Mesenchymal stem cell (in vitro differentiated cells and primary cell): Measurements from ENCODE around the gene ATP13A3.
A peak's percentile ranks its signal among the peaks of the same experiment; 100 is the strongest.

Experiments used
- DNase-seq: peaks from one replicate; pipeline ENCODE4 v3.0.0-alpha.2; 2013
- H2AFZ ChIP-seq: one replicate; pipeline ENCODE4 v1.6.1; 2013; ENCODE audit warnings: low read depth, mild to moderate bottlenecking, control low read depth, inconsistent platforms, low read length, moderate library complexity
- H2AK5ac ChIP-seq: 2 replicates; pipeline ENCODE4 v1.6.1; 2013; ENCODE audit warnings: low read length, moderate library complexity, mild to moderate bottlenecking, inconsistent platforms; ENCODE audit not compliant: severe bottlenecking
- H2BK120ac ChIP-seq: one replicate; pipeline ENCODE4 v1.6.1; 2013; ENCODE audit warnings: low read depth, mild to moderate bottlenecking, inconsistent platforms, low read length, moderate library complexity
- H2BK12ac ChIP-seq, 2 experiments: one replicate each; pipeline ENCODE4 v1.6.1; 2013; ENCODE audit warnings: inconsistent platforms in 2 of 2, low read length in 2 of 2, mild to moderate bottlenecking in 2 of 2, moderate library complexity in 2 of 2, control low read depth in 1 of 2
- H2BK15ac ChIP-seq: one replicate; pipeline ENCODE4 v1.6.1; 2013; ENCODE audit warnings: mild to moderate bottlenecking, low read depth, inconsistent platforms; ENCODE audit not compliant: poor library complexity, severe bottlenecking
- H2BK5ac ChIP-seq: 2 replicates; pipeline ENCODE4 v1.6.1; 2013; ENCODE audit warnings: low read depth, mild to moderate bottlenecking, low read length, control low read depth, inconsistent platforms; ENCODE audit not compliant: poor library complexity, severe bottlenecking
- H3K14ac ChIP-seq, 2 experiments: one replicate each; pipeline ENCODE4 v1.6.1; 2013; ENCODE audit warnings: inconsistent platforms in 2 of 2, low read length in 2 of 2, control low read depth in 1 of 2, mild to moderate bottlenecking in 1 of 2, moderate library complexity in 1 of 2
- H3K18ac ChIP-seq, 2 experiments: one replicate each; pipeline ENCODE4 v1.6.1; 2013; ENCODE audit warnings: inconsistent platforms in 2 of 2, low read length in 2 of 2, control low read depth in 1 of 2, low read depth in 1 of 2, mild to moderate bottlenecking in 1 of 2
- H3K23ac ChIP-seq, 2 experiments: one replicate each; pipeline ENCODE4 v1.6.1; 2013; ENCODE audit warnings: inconsistent platforms in 2 of 2, low read length in 2 of 2, mild to moderate bottlenecking in 2 of 2, moderate library complexity in 2 of 2, control low read depth in 1 of 2
- H3K27ac ChIP-seq: 2 replicates; pipeline ENCODE4 v1.5.1; 2013; ENCODE audit warnings: mild to moderate bottlenecking, moderate library complexity, low read length, control low read depth, inconsistent platforms; ENCODE audit not compliant: poor library complexity, severe bottlenecking
- H3K27me3 ChIP-seq, 2 experiments: 2 replicates each; pipeline versions ENCODE4 v1.6.1 to v1.7.0; 2013; ENCODE audit warnings: low read length in 2 of 2, mild to moderate bottlenecking in 2 of 2, moderate library complexity in 2 of 2, control low read depth in 1 of 2, inconsistent platforms in 1 of 2; ENCODE audit not compliant: control insufficient read depth in 1 of 2, insufficient read depth in 1 of 2
- H3K36me3 ChIP-seq, 2 experiments: 2 replicates each; pipeline versions ENCODE4 v1.6.1 to v1.7.0; 2013; ENCODE audit warnings: low read length in 2 of 2, control low read depth in 1 of 2, inconsistent platforms in 1 of 2, low read depth in 1 of 2, mild to moderate bottlenecking in 1 of 2; ENCODE audit not compliant: insufficient read depth in 2 of 2, control insufficient read depth in 1 of 2
- H3K4ac ChIP-seq, 2 experiments: one replicate each; pipeline ENCODE4 v1.6.1; 2013; ENCODE audit warnings: inconsistent platforms in 2 of 2, low read length in 2 of 2, mild to moderate bottlenecking in 2 of 2, moderate library complexity in 2 of 2, control low read depth in 1 of 2, low read depth in 1 of 2
- H3K4me1 ChIP-seq: 2 replicates; pipeline ENCODE4 v1.6.1; 2013; ENCODE audit warnings: low read depth, low read length, control low read depth; ENCODE audit not compliant: control insufficient read depth, insufficient read depth
- H3K4me2 ChIP-seq: 2 replicates; pipeline ENCODE4 v1.6.1; 2013; ENCODE audit warnings: low read length, mild to moderate bottlenecking, inconsistent platforms; ENCODE audit not compliant: poor library complexity, severe bottlenecking
- H3K4me3 ChIP-seq, 2 experiments: 2 replicates each; pipeline versions ENCODE4 v1.5.1 to v1.7.0; 2013; ENCODE audit warnings: low read length in 2 of 2, mild to moderate bottlenecking in 2 of 2, control low read depth in 1 of 2, low read depth in 1 of 2; ENCODE audit not compliant: insufficient read depth in 1 of 2
- H3K79me1 ChIP-seq: replicated peaks from 2 replicates; pipeline ENCODE4 v1.6.1; 2013; ENCODE audit warnings: mild to moderate bottlenecking, control low read depth, low read length, inconsistent platforms; ENCODE audit not compliant: poor library complexity, severe bottlenecking
- H3K9ac ChIP-seq: 2 replicates; pipeline ENCODE4 v1.7.0; 2013; ENCODE audit warnings: mild to moderate bottlenecking, low read length, moderate library complexity
- H3K9me3 ChIP-seq: 2 replicates; pipeline ENCODE4 v1.7.0; 2013; ENCODE audit warnings: mild to moderate bottlenecking, low read length; ENCODE audit not compliant: control insufficient read depth
- H4K8ac ChIP-seq: one replicate; pipeline ENCODE4 v1.6.1; 2013; ENCODE audit warnings: inconsistent platforms, mild to moderate bottlenecking, low read length, moderate library complexity
- H4K91ac ChIP-seq: one replicate; pipeline ENCODE4 v1.6.1; 2013; ENCODE audit warnings: mild to moderate bottlenecking, low read length, inconsistent platforms
- WGBS: methylation state at CpG from one replicate; pipeline ENCODE4 v1.1.7; 2013; ENCODE audit warnings: mixed read lengths; 5-methylcytosine and 5-hydroxymethylcytosine counted together

Gene ATP13A3

DNA sequence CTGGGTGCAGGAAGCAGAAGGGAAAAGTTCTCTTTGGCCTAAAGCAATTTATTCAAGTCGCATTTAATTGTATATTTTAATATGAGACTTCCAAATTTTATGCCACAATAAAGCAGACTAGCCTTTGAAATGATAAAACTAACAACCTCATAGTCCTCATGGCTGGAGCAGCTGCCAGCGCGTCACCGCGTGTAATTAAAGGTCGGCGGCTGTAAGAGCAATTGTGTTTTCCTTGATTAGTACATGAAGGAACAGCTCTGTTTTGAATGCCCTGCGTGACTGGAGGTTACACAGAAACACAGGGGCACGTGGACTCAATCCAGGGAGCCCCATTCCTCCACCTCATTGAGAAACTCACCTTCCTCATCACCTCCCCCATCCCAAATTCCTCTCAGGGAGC lies 107.2 kb downstream of the ATP13A3 start:
- Histone ChIP-seq H2BK15ac (no peak overlapping the region), H4K91ac (no peak overlapping the region), H2BK5ac (no peak overlapping the region), H3K36me3 (no peaks in the 10 kb centered on the region), H3K4me2 (no peak overlapping the region), H3K18ac (no peak overlapping the region), H3K27me3 (peaks cover 47 to 48% of the 10 kb centered on the region in 2 experiments), H3K4ac (no peak overlapping the region), H4K8ac (no peak overlapping the region), H3K4me3 (no peak overlapping the region), H3K27ac (no peak overlapping the region), H2AK5ac (no peak overlapping the region), H2BK120ac (no peak overlapping the region), H3K79me1 (no peaks in the 10 kb centered on the region), H2BK12ac (no peak overlapping the region), H2AFZ (no peak overlapping the region), H3K4me1 (no peaks in the 10 kb centered on the region), H3K9me3 (no peaks in the 10 kb centered on the region), H3K9ac (no peak overlapping the region), H3K23ac (no peak overlapping the region), H3K14ac (no peak overlapping the region)
- 89% methylated on average over 8 of the region's 9 CpGs for WGBS
- no peak for DNase-seq

DNA sequence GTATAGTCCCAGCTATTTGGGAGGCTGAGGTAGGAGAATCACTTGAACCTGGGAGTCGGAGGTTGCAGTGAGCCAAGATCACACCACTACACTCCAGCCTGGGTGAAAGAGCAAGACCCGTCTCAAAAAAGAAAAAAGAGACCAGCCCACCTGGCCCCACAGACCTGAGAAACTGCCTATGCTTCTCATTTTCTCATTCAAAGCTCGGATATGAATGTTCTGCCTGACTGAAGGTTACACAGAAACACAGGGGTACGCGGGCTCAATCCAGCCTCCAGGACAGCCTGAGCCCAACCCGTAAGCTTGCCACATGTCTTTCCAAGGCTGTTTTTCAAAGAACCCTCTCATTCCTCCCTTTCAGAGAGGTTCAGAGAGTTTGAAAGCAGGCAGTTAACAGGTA lies 107.6 kb downstream of the ATP13A3 start:
- WGBS = 93% methylated on average over 6 of the region's 6 CpGs
- Histone ChIP-seq H3K4me1 (no peaks in the 10 kb centered on the region), H3K27me3 (peaks cover 45% of the 10 kb centered on the region in 2 experiments), H3K9me3 (no peaks in the 10 kb centered on the region), H3K36me3 (no peaks in the 10 kb centered on the region), H2BK15ac (no peak overlapping the region), H2BK5ac (no peak overlapping the region), H3K79me1 (no peaks in the 10 kb centered on the region), H2BK120ac (no peak overlapping the region), H4K91ac (no peak overlapping the region), H2AFZ (no peak overlapping the region), H3K27ac (no peak overlapping the region), H2AK5ac (no peak overlapping the region), H3K4me2 (no peak overlapping the region), H2BK12ac (no peak overlapping the region), H4K8ac (no peak overlapping the region), H3K14ac (no peak overlapping the region), H3K4me3 (no peak overlapping the region), H3K23ac (no peak overlapping the region), H3K9ac (no peak overlapping the region), H3K18ac (no peak overlapping the region), H3K4ac (no peak overlapping the region)
- no peak for DNase-seq

DNA sequence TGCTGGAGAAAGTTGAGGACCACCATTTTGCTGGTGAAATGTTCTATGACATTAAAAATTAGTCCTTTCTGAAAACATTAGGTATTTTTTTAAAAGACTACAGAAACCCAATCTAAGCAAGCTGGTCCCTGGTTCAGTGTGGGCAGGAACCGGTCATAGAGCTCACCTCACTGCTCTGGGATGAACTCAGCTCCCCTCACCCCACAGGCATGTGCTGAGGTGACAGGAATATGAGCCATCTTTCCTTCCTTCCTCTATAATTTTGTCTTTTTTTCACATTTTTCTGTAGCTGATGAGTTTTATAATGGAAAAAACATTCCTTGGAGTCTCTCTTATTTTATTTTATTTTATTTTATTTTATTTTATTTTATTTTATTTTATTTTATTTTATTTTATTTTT lies 109.1 kb downstream of the ATP13A3 start:
- H3K36me3 ChIP-seq = no peaks in the 10 kb centered on the region
- no peaks in the 10 kb centered on the region for H3K79me1 ChIP-seq
- no peaks in the 10 kb centered on the region for H3K4me1 ChIP-seq
- H3K9me3 ChIP-seq = no peaks in the 10 kb centered on the region
- no peak overlapping the region for H3K23ac ChIP-seq
- no peak overlapping the region for H2BK12ac ChIP-seq
- no peak overlapping the region for H2BK5ac ChIP-seq
- no peak overlapping the region for H2BK120ac ChIP-seq
- no peak overlapping the region for H4K8ac ChIP-seq
- 100% methylated on average over 1 of the region's 1 CpG for WGBS
- no peak overlapping the region for H3K4me2 ChIP-seq
- no peak overlapping the region for H3K9ac ChIP-seq
- H3K27me3 ChIP-seq = peaks cover 37 to 45% of the 10 kb centered on the region in 2 experiments
- no peak overlapping the region for H3K4ac ChIP-seq
- H3K27ac ChIP-seq = no peak overlapping the region
- DNase-seq = no peak
- no peak overlapping the region for H3K18ac ChIP-seq
- no peak overlapping the region for H2AK5ac ChIP-seq
- H3K14ac ChIP-seq = no peak overlapping the region
- no peak overlapping the region for H2AFZ ChIP-seq
- no peak overlapping the region for H2BK15ac ChIP-seq
- H4K91ac ChIP-seq = no peak overlapping the region
- no peak overlapping the region for H3K4me3 ChIP-seq

DNA sequence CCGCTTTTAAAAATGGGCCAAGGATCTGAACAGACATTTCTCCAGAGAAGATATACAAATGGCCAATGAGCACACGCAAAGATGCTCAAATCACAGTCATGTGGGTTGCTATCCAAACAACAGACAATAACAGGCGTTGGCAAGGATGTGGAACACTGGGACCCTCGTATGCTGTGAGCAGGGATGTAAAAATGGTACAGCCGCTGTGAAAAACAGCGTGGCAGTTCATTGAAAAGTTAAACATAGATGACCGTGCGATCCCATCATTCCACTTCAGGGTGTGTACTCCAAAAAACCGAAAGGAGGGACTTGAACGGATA lies 110.6 kb downstream of the ATP13A3 start:
- Histone ChIP-seq H3K4me3 (no peak overlapping the region), H2AK5ac (no peak overlapping the region), H2BK15ac (no peak overlapping the region), H2AFZ (no peak overlapping the region), H3K79me1 (no peaks in the 10 kb centered on the region), H2BK120ac (no peak overlapping the region), H2BK12ac (no peak overlapping the region), H3K27ac (no peak overlapping the region), H3K9ac (no peak overlapping the region), H3K18ac (no peak overlapping the region), H3K36me3 (no peaks in the 10 kb centered on the region), H4K91ac (no peak overlapping the region), H3K27me3 (peaks cover 33 to 45% of the 10 kb centered on the region in 2 experiments), H2BK5ac (no peak overlapping the region), H3K4ac (no peak overlapping the region), H3K4me2 (no peak overlapping the region), H3K23ac (no peak overlapping the region), H3K4me1 (no peaks in the 10 kb centered on the region), H4K8ac (peak overlapping the region; percentile 64), H3K14ac (no peak overlapping the region), H3K9me3 (no peaks in the 10 kb centered on the region)
- no peak for DNase-seq
- WGBS = 96% methylated on average over 10 of the region's 10 CpGs
